ENCODE data around the gene IFT27.

Gene IFT27

GRCh38 chr22:36778020-36778419 is 2.1 kb upstream of the IFT27 start:
- H3K27ac ChIP-seq: no peak overlapping the region
- TF ChIP-seq CTCF (conservative IDR thresholded peaks at IDR 0.05): no peak
- TF ChIP-seq ZFX (IDR thresholded peaks at IDR 0.05): no peak

- peak overlapping the region; percentile 77 for H3K27ac ChIP-seq
- no peak for TF ChIP-seq ZFX (IDR thresholded peaks at IDR 0.05)
- no peak for TF ChIP-seq CTCF (conservative IDR thresholded peaks at IDR 0.05)
These were observed 803 bp upstream of the IFT27 start for GRCh38 chr22:36776722-36777121.

- H3K27ac ChIP-seq: peak overlapping the region; percentile 77
- TF ChIP-seq ZFX (IDR thresholded peaks at IDR 0.05): no peak; the same call in 1 of the 2 replicates
- no peak for TF ChIP-seq CTCF (conservative IDR thresholded peaks at IDR 0.05)
These were observed 344 bp downstream of the IFT27 start for GRCh38 chr22:36775586-36775963.

GRCh38 chr22:36773935-36774334 is 2.0 kb downstream of the IFT27 start:
- no peak; the same call in 1 of the 2 replicates for TF ChIP-seq CTCF (conservative IDR thresholded peaks at IDR 0.05)
- TF ChIP-seq ZFX (IDR thresholded peaks at IDR 0.05): no peak
- no peak overlapping the region for H3K27ac ChIP-seq

- no peak for TF ChIP-seq CTCF (conservative IDR thresholded peaks at IDR 0.05)
- H3K27ac ChIP-seq: no peak overlapping the region
These were observed 3.5 kb downstream of the IFT27 start for GRCh38 chr22:36772451-36772850.

- TF ChIP-seq CTCF (conservative IDR thresholded peaks at IDR 0.05): no peak
- no peak for TF ChIP-seq ZFX (IDR thresholded peaks at IDR 0.05)
These were observed 4.4 kb downstream of the IFT27 start for GRCh38 chr22:36771356-36772063.

GRCh38 chr22:36770513-36771231 is 5.2 kb downstream of the IFT27 start:
- no peak overlapping the region for H3K27ac ChIP-seq
- TF ChIP-seq CTCF (conservative IDR thresholded peaks at IDR 0.05) (no peak), ZFX (IDR thresholded peaks at IDR 0.05) (no peak)

More at GRCh38 chr22:36771356-36772063, 4.4 kb downstream of the IFT27 start:
- no peak overlapping the region for H3K27ac ChIP-seq

Data from C4-2B (cell line).